Adipocyte (in vitro differentiated cells): Measurements from ENCODE around the gene SCO1.

Experiments
- DNase-seq: peaks from one replicate; pipeline ENCODE4 v3.0.0-alpha.2; 2015; ENCODE audit warnings: low read depth
- H3K27me3 ChIP-seq: replicated peaks from 2 replicates; pipeline ENCODE4 v1.7.0; 2013; ENCODE audit warnings: mild to moderate bottlenecking, low read length, moderate library complexity; ENCODE audit not compliant: control insufficient read depth, insufficient read depth
- H3K36me3 ChIP-seq: 2 replicates; pipeline ENCODE4 v1.7.0; 2013; ENCODE audit warnings: low read length, mild to moderate bottlenecking, moderate library complexity; ENCODE audit not compliant: control insufficient read depth, insufficient read depth, severe bottlenecking
- H3K4me1 ChIP-seq: 2 replicates; pipeline ENCODE4 v1.7.0; 2013; ENCODE audit warnings: mild to moderate bottlenecking, low read length, moderate library complexity; ENCODE audit not compliant: control insufficient read depth, insufficient read depth
- H3K4me3 ChIP-seq: 2 replicates; pipeline ENCODE4 v1.7.0; 2013; ENCODE audit warnings: mild to moderate bottlenecking, low read length, moderate library complexity
- H3K9ac ChIP-seq: 2 replicates; pipeline ENCODE4 v1.7.0; 2013; ENCODE audit warnings: mild to moderate bottlenecking, low read length, moderate library complexity
- H3K9me3 ChIP-seq: 2 replicates; pipeline ENCODE4 v1.7.0; 2013; ENCODE audit warnings: mild to moderate bottlenecking, low read length, moderate library complexity; ENCODE audit not compliant: control insufficient read depth

Gene SCO1

DNA sequence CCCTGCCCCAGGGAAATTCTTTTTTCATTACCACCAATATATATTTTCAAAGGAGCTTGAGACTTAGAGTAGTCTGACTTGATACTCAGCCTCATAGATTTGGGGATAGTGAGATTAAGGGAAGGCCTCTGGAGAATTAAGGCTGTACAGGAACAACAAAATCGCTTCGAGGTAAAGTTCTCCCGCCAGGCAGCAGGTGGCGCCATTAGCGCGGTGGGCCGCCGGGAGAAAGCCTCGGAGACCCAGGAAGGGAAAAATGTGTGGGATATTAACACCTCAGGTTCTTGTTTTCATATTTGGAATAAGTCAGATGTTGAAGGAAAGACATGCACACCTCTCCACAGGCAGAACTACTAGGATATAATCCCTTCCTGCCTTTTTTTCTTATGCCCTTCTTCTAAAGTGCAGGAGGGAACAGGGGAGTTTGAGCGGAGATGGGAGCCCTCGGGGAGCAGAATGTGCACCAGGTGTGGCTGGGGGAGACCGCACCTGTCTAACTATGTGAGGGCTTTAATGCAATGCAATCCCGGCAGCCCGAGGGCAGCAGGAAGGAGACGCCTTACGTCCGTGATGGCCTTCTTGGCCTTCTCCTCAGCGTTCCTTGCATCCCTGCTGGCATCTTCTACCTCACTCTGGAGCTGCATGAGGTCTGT lies 66.2 kb downstream of the SCO1 start:
- Histone ChIP-seq H3K27me3 (peaks cover under 1% of the 10 kb centered on the region), H3K4me1 (no peaks in the 10 kb centered on the region), H3K9ac (no peak overlapping the region), H3K36me3 (peaks cover 6% of the 10 kb centered on the region), H3K9me3 (no peaks in the 10 kb centered on the region), H3K4me3 (no peak overlapping the region)
- DNase-seq = peak; percentile 54

DNA sequence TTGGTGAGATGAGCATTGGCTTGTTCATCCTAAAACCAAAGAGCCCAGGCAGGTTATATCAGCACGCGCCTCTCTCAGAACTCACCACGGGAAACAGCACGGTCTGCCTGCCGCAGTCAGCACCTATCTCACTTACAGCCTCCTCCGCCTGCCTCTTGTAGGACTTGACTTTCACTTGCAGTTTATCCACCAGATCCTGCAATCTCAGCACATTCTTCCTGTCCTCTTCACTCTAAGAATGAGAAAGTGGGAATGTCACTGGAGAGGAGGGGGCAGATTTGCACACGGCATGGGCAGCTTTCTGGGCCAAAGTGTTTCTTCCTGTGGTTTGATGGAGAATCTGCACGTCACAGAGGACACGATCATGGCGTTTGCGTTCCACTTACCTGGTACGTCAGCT lies 67.6 kb downstream of the SCO1 start:
- Histone ChIP-seq H3K9ac (no peak overlapping the region), H3K4me3 (no peak overlapping the region), H3K36me3 (peaks cover 6% of the 10 kb centered on the region), H3K9me3 (no peaks in the 10 kb centered on the region), H3K27me3 (peaks cover 7% of the 10 kb centered on the region), H3K4me1 (no peaks in the 10 kb centered on the region)
- DNase-seq = no peak

DNA sequence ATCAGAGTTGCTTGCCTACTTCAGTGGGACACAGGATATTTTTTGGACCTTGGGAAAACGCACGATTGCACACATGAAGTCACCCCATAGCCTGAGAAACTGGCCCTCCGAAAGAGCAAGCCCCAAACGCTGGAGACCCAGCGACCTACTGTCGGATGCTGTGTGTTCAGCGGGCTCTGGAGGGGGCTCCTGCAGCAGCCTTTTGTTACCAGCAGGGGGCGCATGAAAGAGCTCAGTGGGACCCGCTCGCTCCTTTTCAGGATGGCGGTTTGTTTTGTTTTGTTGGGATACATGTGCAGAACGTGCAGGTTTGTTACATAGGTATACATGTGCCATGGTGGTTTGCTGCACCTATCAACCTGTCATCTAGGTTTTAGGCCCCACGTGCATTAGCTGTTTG lies 68.6 kb downstream of the SCO1 start:
- DNase-seq = no peak
- peaks cover 10% of the 10 kb centered on the region for H3K27me3 ChIP-seq
- H3K4me3 ChIP-seq = no peak overlapping the region
- H3K4me1 ChIP-seq = no peaks in the 10 kb centered on the region
- H3K9ac ChIP-seq = no peak overlapping the region
- no peaks in the 10 kb centered on the region for H3K9me3 ChIP-seq
- no peaks in the 10 kb centered on the region for H3K36me3 ChIP-seq

DNA sequence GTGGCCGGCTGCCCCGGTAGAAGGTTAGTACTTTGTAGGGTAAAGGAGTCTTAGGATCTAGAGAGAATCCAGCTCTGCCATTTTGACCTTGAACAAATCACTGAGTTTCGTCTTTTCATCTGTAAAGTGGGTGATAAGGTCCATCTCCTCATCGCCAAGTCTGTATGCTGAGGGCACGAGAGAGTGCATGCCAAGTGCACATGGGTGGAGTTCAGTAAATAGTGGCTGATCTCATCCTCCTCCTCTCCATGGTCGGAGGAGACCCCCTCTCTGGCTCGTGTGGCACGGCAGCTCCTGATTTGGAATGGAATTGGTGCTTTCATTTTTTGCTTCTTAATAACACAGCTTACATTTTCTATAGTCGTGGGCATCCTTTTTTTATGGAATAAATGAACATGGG lies 70.9 kb downstream of the SCO1 start:
- DNase-seq = no peak
- H3K27me3 ChIP-seq = peaks cover 10% of the 10 kb centered on the region
- no peaks in the 10 kb centered on the region for H3K4me1 ChIP-seq
- no peaks in the 10 kb centered on the region for H3K36me3 ChIP-seq
- H3K9ac ChIP-seq = no peak overlapping the region
- H3K4me3 ChIP-seq = no peak overlapping the region
- no peaks in the 10 kb centered on the region for H3K9me3 ChIP-seq

DNA sequence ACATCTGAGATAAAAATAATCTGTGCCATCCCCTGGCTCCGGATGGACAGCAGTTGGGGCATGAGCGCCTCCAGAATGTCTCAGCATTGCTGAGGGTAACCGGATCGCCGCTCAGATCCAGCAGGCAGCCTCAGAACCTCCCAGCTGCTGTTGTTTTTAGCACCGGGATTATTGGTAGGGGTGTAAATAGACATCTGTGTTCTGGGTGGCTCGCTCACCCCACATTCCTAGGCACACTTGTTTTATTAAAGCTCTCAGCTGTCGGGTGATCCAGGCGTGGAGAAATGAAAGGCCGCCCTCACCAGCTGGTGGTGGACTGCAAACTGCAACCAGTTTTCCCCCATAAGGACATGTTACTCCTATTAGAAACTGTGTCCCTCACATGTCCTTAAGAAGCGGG lies 72.4 kb downstream of the SCO1 start:
- H3K9me3 ChIP-seq = no peaks in the 10 kb centered on the region
- no peak overlapping the region for H3K9ac ChIP-seq
- H3K36me3 ChIP-seq = no peaks in the 10 kb centered on the region
- DNase-seq = no peak
- H3K4me3 ChIP-seq = no peak overlapping the region
- no peaks in the 10 kb centered on the region for H3K4me1 ChIP-seq
- peaks cover 10% of the 10 kb centered on the region for H3K27me3 ChIP-seq

DNA sequence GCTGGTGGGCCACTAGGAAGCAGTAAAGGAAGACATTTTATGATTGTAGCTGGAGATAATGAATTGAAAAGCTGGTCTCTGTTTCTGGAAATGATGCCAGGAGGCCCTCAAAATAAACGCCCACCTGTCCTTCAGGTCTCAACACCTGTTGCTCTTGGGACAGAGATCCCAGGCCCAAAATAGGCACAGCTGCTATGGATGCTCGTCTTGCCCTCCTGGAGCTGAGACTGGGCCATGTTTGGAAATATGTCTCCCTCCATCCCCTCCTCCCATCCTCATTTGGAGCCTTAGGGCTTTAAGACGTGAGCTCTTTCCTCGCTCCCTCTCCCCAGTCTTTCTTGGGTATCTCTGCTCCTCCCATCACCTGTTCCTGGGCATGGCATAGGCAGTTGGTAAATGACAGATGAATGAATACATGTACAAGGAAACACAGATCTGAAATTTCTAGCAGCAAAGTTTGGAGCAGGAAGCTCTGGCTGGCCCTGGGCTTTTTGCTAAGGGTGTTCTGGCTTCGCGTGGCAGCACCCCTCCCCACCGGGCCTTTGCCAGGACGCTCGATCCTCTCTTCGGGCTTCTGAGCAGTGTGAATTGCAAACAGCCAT lies 73.5 kb downstream of the SCO1 start:
- Histone ChIP-seq H3K27me3 (peaks cover 10% of the 10 kb centered on the region), H3K9ac (no peak overlapping the region), H3K4me3 (no peak overlapping the region), H3K36me3 (no peaks in the 10 kb centered on the region), H3K4me1 (no peaks in the 10 kb centered on the region), H3K9me3 (no peaks in the 10 kb centered on the region)
- DNase-seq = no peak

DNA sequence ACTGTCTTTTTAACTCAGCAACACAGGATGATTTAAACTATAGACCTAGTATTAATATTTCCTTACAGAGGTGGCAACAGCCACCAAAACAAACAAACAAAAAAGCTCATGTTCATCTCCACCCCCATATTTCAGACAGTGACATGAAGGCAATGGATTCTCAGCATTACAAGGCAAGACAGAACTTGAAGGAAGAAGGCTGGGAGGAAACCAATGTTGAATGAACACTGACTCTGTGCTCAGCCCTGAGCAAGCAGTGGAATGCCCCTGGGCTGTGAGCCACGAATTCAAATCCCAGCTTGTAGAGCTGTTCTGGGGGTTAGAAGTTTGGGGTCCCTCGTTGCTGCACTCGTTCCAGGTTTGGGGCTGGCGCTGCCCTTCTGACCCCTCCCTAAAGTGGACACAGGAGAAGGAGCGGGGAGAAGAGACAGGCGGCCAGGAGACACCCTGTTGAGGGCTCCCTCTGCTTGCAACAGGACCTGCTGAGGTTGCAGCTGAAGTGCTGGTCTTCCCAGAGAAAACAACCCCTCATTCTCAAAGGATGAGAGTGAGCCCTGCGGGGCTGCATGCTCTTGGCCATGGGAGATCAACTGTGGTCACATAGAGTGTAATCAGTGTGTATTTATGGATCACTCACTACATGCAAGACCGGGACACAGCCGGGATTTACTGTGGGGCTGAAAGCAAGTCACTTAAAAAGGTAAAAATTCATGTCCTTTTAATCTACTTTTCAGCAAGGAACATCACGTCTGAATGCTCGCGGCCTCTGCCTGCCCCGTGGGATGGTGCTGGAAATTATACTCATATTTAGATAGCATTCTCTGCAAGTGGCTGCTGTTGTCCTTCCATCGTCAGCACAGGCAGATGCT lies 74.5 kb downstream of the SCO1 start:
- Histone ChIP-seq H3K27me3 (peaks cover 10% of the 10 kb centered on the region), H3K36me3 (no peaks in the 10 kb centered on the region), H3K4me3 (no peak overlapping the region), H3K9me3 (no peaks in the 10 kb centered on the region), H3K9ac (no peak overlapping the region), H3K4me1 (no peaks in the 10 kb centered on the region)
- no peak for DNase-seq
